HepG2 (cell line): ENCODE data around the gene CKAP5. TPM values are rescaled to one million over a fixed set of nuclear protein-coding genes. Genes with fewer than 3 reads are reported as not detected.

Experiments
- ATAC-seq: fragments of 200-7000 bp; cut with Tn5 transposase; 3 replicates; pipeline ENCODE4 v1.9.1; 2020; ENCODE audit warnings: mild to moderate bottlenecking, moderate library complexity
- BruUV-seq: library from RNA; stranded (reverse); fragments of 400-500 nt; replicated peaks from 2 replicates; lab custom pipeline; 2021; lab: Mats Ljungman, UMichigan
- CTCF ChIA-PET: fragments of 300-600 bp; formaldehyde crosslinking; extraction: SDS; loops from one replicate; lab custom pipeline; 2021; ENCODE audit warnings: low total read pairs, inconsistent platforms, low intra/inter-chr PET ratio; lab: Yijun Ruan, JAX
- POLR2A ChIA-PET: fragments of 350-600 bp; sonication (Branson Sonifier 250); formaldehyde crosslinking; loops from one replicate; lab custom pipeline; 2020; ENCODE audit warnings: antibody characterized with exemption, inconsistent platforms; lab: Yijun Ruan, JAX
- DNase-seq: peaks from one replicate; pipeline ENCODE4 v3.0.0-alpha.2; 2015; ENCODE audit warnings: low spot score
- FAIRE-seq: peaks from 3 replicates; lab custom pipeline; 2011; peaks lifted over from hg19 to GRCh38; lab: Jason Lieb, UNC
- H2AFZ ChIP-seq: one replicate; pipeline ENCODE4 v1.6.1; 2011; ENCODE audit warnings: low read length, inconsistent platforms
- H3K27ac ChIP-seq: fragments of 300-600 bp; 3 replicates; pipeline ENCODE4 v1.8.0; 2011; ENCODE audit warnings: mixed run types, mild to moderate bottlenecking, mixed read lengths, low read length, inconsistent platforms; ENCODE audit not compliant: insufficient read depth; ENCODE audit errors: extremely low read length
- H3K27me3 ChIP-seq, 2 experiments: fragments of 200-600 bp in 1 of 2; 2 replicates in 1 of 2; 3 replicates in 1 of 2; pipeline versions ENCODE4 v1.6.0 to v1.8.0; 2011; ENCODE audit warnings: low read length in 2 of 2, mild to moderate bottlenecking in 2 of 2, moderate library complexity in 2 of 2, inconsistent platforms in 1 of 2; ENCODE audit not compliant: insufficient read depth in 2 of 2, control insufficient read depth in 1 of 2
- H3K36me3 ChIP-seq, 2 experiments: fragments of 200-600 bp in 1 of 2; replicated peaks in 1 of 2; 2 replicates in 1 of 2; 3 replicates in 1 of 2; pipeline versions ENCODE4 v1.5.1 to v1.8.0; 2011; ENCODE audit warnings: low read length in 2 of 2, inconsistent platforms in 1 of 2; ENCODE audit not compliant: insufficient read depth in 2 of 2, control insufficient read depth in 1 of 2
- H3K4me1 ChIP-seq: 2 replicates; pipeline ENCODE4 v1.5.1; 2012; ENCODE audit warnings: low read length, inconsistent platforms; ENCODE audit not compliant: insufficient read depth
- H3K4me2 ChIP-seq: 2 replicates; pipeline ENCODE4 v1.6.0; 2011; ENCODE audit warnings: low read depth, low read length, inconsistent platforms
- H3K4me3 ChIP-seq, 3 experiments: fragments of 200-600 bp in 1 of 3; sonication (generic), shearing (Covaris generic) in 1 of 3; replicated peaks in 1 of 3; 2 replicates each; pipeline ENCODE4 v1.5.1; 2011 to 2016; ENCODE audit warnings: low read length in 3 of 3, inconsistent platforms in 2 of 3, low read depth in 2 of 3, mild to moderate bottlenecking in 2 of 3, control low read depth in 1 of 3, mixed read lengths in 1 of 3; ENCODE audit not compliant: insufficient read depth in 1 of 3
- H3K79me2 ChIP-seq: one replicate; pipeline ENCODE4 v1.6.1; 2011; ENCODE audit warnings: low read length, inconsistent platforms; ENCODE audit not compliant: insufficient read depth
- H3K9ac ChIP-seq: 2 replicates; pipeline ENCODE4 v1.6.0; 2011; ENCODE audit warnings: mild to moderate bottlenecking, low read depth, low read length, inconsistent platforms; ENCODE audit not compliant: insufficient read depth
- H3K9me3 ChIP-seq: 2 replicates; pipeline ENCODE4 v1.5.1; 2012; ENCODE audit warnings: mild to moderate bottlenecking, low read length
- H4K20me1 ChIP-seq: 2 replicates; pipeline ENCODE4 v1.6.0; 2011; ENCODE audit warnings: inconsistent platforms, mild to moderate bottlenecking, low read length, moderate library complexity; ENCODE audit not compliant: insufficient read depth
- BORCS8-MEF2B ChIP-seq: sonication (generic); formaldehyde crosslinking; IDR thresholded peaks from 2 replicates; pipeline ENCODE4 v1.8.0; 2022; ENCODE audit warnings: mild to moderate bottlenecking, missing genetic modification reagents
- CEBPG ChIP-seq: IDR thresholded peaks from 2 replicates; pipeline ENCODE4 v1.6.1; 2016
- E2F2 ChIP-seq: sonication (generic); formaldehyde crosslinking; IDR thresholded peaks from 2 replicates; pipeline ENCODE4 v1.4.0; 2020; ENCODE audit warnings: missing genetic modification reagents, borderline replicate concordance
- ERF ChIP-seq: IDR thresholded peaks from 2 replicates; pipeline ENCODE4 v1.6.1; 2018; ENCODE audit warnings: missing biosample characterization, missing genetic modification reagents
- NCOA2 ChIP-seq: sonication (generic); formaldehyde crosslinking; IDR thresholded peaks from 2 replicates; pipeline ENCODE4 v1.8.0; 2022; ENCODE audit warnings: inconsistent platforms
- RNF2 ChIP-seq: fragments of 450-650 bp; conservative IDR thresholded peaks from 2 replicates; pipeline ENCODE4 v1.6.1; 2016; ENCODE audit warnings: low read depth
- RXRB ChIP-seq: IDR thresholded peaks from 2 replicates; pipeline ENCODE4 v1.6.1; 2016; ENCODE audit warnings: borderline replicate concordance, missing genetic modification reagents, missing compliant biosample characterization
- SKIL ChIP-seq: sonication (generic); formaldehyde crosslinking; IDR thresholded peaks from 2 replicates; pipeline ENCODE4 v1.8.0; 2022; ENCODE audit warnings: missing genetic modification reagents, mild to moderate bottlenecking, moderate library complexity, borderline replicate concordance
- SMC3 ChIP-seq: IDR thresholded peaks from 2 replicates; pipeline ENCODE4 v1.6.1; 2011; ENCODE audit warnings: low read length, improper control_type of control experiment
- SNAI1 ChIP-seq: sonication (generic); formaldehyde crosslinking; IDR thresholded peaks from 2 replicates; pipeline ENCODE4 v1.5.0; 2020; ENCODE audit warnings: mild to moderate bottlenecking, missing genetic modification reagents, borderline replicate concordance
- ZBTB20 ChIP-seq: sonication (generic); formaldehyde crosslinking; IDR thresholded peaks from 2 replicates; pipeline ENCODE4 v1.8.1; 2023; ENCODE audit warnings: missing genetic modification reagents, low read depth, mild to moderate bottlenecking, borderline replicate concordance
- ZBTB38 ChIP-seq: sonication (generic); formaldehyde crosslinking; IDR thresholded peaks from 2 replicates; pipeline ENCODE4 v1.5.1; 2020; ENCODE audit warnings: mild to moderate bottlenecking, missing genetic modification reagents
- ZFAT ChIP-seq: sonication (generic); formaldehyde crosslinking; conservative IDR thresholded peaks from 2 replicates; pipeline ENCODE4 v1.8.1; 2023; ENCODE audit warnings: missing genetic modification reagents, inconsistent platforms
- ZNF275 ChIP-seq: sonication (generic); formaldehyde crosslinking; IDR thresholded peaks from 2 replicates; pipeline ENCODE4 v1.8.0; 2022; ENCODE audit warnings: missing genetic modification reagents, mild to moderate bottlenecking, inconsistent platforms, borderline replicate concordance
- ZNF44 ChIP-seq: sonication (generic); formaldehyde crosslinking; IDR thresholded peaks from 2 replicates; pipeline ENCODE4 v1.5.1; 2020; ENCODE audit warnings: mild to moderate bottlenecking, missing genetic modification reagents
- ZNF597 ChIP-seq: sonication (generic); formaldehyde crosslinking; IDR thresholded peaks from 2 replicates; pipeline ENCODE4 v1.5.0; 2020; ENCODE audit warnings: missing genetic modification reagents
- ZNF644 ChIP-seq: IDR thresholded peaks from 2 replicates; pipeline ENCODE4 v1.6.1; 2016; ENCODE audit warnings: low read depth
- ZNF766 ChIP-seq: sonication (generic); formaldehyde crosslinking; IDR thresholded peaks from 2 replicates; pipeline ENCODE4 v1.5.0; 2020; ENCODE audit warnings: missing genetic modification reagents, borderline replicate concordance
- ZZZ3 ChIP-seq: sonication (generic); formaldehyde crosslinking; IDR thresholded peaks from 2 replicates; pipeline ENCODE4 v1.4.0; 2020; ENCODE audit warnings: missing genetic modification reagents, mild to moderate bottlenecking, borderline replicate concordance
- WGBS: methylation state at CpG from one replicate; pipeline ENCODE4 v1.1.6; 2017; ENCODE audit warnings: low lambda C conversion rate; 5-methylcytosine and 5-hydroxymethylcytosine counted together
- in situ Hi-C: cut with HindIII; loops from 2 replicates; pipeline ENCODE4 v1.10.0; 2017; ENCODE audit warnings: low pct_unique_long_range_greater_than_20kb; ENCODE audit not compliant: extremely low pct_ligation_motif_present
- intact Hi-C: fragments of 100-400 bp; cut with micrococcal nuclease; formaldehyde crosslinking; loops from one replicate; pipeline ENCODE4 v1.10.0; 2022; ENCODE audit not compliant: unreplicated experiment
- polyA plus RNA-seq, 8 experiments: library from polyadenylated mRNA; depleted of rRNA in 3 of 8; stranded (reverse) in 7 of 8; unstranded in 1 of 8; fragments of >200 nt; fragmentation: Illumina TruSeq in 4 of 8; extraction: Trizol in 4 of 8; gene quantifications; 2 replicates each; pipeline versions ENCODE4 v1.2.1 to v1.2.3, GENCODE V29; 2011 to 2016; ENCODE audit warnings: low read depth in 4 of 8, missing spikeins in 1 of 8, mixed read lengths in 1 of 8; ENCODE audit not compliant: insufficient read depth in 1 of 8
- total RNA-seq, 5 experiments: library from RNA; depleted of rRNA; stranded (reverse); fragments of >200 nt; fragmentation: Illumina TruSeq; extraction: Trizol; gene quantifications; 2 replicates each; pipeline ENCODE4 v1.2.3, GENCODE V29; 2016; ENCODE audit warnings: low read depth in 1 of 5

CKAP5 gene
- total and polyA plus RNA-seq, 2 of the 13 experiments (the other 11 are each of a cell fraction or from before 2014, with no cell fraction given): 79.2 to 103 TPM

- TF ChIP-seq BORCS8-MEF2B (CRISPR knock-in tag) (no peak), RXRB (CRISPR knock-in tag) (no peak), RNF2 (no peak), E2F2 (no peak), ZNF597 (CRISPR knock-in tag) (no peak), ZNF644 (CRISPR knock-in tag) (no peak), ZBTB20 (no peak), SNAI1 (CRISPR knock-in tag) (no peak), ZNF766 (no peak), SKIL (CRISPR knock-in tag) (no peak), ZZZ3 (CRISPR knock-in tag) (no peak), SMC3 (no peak), NCOA2 (CRISPR knock-in tag) (no peak), ERF (no peak), ZBTB38 (no peak), CEBPG (CRISPR knock-in tag) (no peak), ZNF44 (CRISPR knock-in tag) (no peak), ZNF275 (no peak), ZFAT (CRISPR knock-in tag) (no peak)
- no TSS peak for BruUV-seq
- Histone ChIP-seq H3K27me3 (no peaks in the 10 kb centered on the region), H2AFZ (no peak overlapping the region), H3K9me3 (no peaks in the 10 kb centered on the region), H3K4me1 (no peaks in the 10 kb centered on the region), H3K9ac (no peak overlapping the region), H3K4me2 (no peak overlapping the region), H3K4me3 (no peak overlapping the region), H3K36me3 (peaks cover 12 to 52% of the 10 kb centered on the region in 2 experiments), H3K27ac (no peak overlapping the region), H4K20me1 (no peaks in the 10 kb centered on the region), H3K79me2 (no peaks in the 10 kb centered on the region)
- DNase-seq: no peak
- in situ Hi-C loops (loop anchor here (5.0 kb wide), 1 partner anchor 274 kb away; no protein-coding TSS in a partner anchor), intact Hi-C loops (loop anchor here (1.0 to 2.0 kb wide), 3 partner anchors 28 to 273 kb away; no protein-coding TSS in a partner anchor)
- WGBS: 90% methylated on average over 5 of the region's 5 CpGs
- POLR2A ChIA-PET: no interaction called here
- FAIRE-seq: no peak
- CTCF ChIA-PET: interaction anchor here (1.5 to 3.4 kb wide), 4 partner anchors 31 to 467 kb away, joined by 6 to 57 read pairs (median 30); no protein-coding TSS in a partner anchor
- ATAC-seq: no peak
Observed at GRCh38 chr11:46888636-46889035, 42.6 kb upstream of the CKAP5 start.
